OCI-LY7 (cell line): ENCODE results near the gene PTPRM. TPM values are rescaled to one million over a fixed set of nuclear protein-coding genes. Genes with fewer than 3 reads are reported as not detected.

Experiments used
- BruUV-seq: library from RNA; stranded (reverse); fragments of 400-500 nt; replicated peaks from 2 replicates; lab custom pipeline; 2021; lab: Mats Ljungman, UMichigan
- CTCF ChIA-PET: fragments of 300-600 bp; sonication (Branson Sonifier 250); formaldehyde crosslinking; loops from one replicate; lab custom pipeline; 2022; ENCODE audit warnings: antibody characterized with exemption; ENCODE audit not compliant: unreplicated experiment; lab: Charles Lee
- POLR2A ChIA-PET: fragments of 300-600 bp; sonication (Branson Sonifier 250); formaldehyde crosslinking; loops from one replicate; lab custom pipeline; 2022; ENCODE audit warnings: antibody characterized with exemption; lab: Charles Lee
- DNase-seq: peaks from one replicate; pipeline ENCODE4 v3.0.0-alpha.2; 2015; ENCODE audit warnings: low spot score
- H2AFZ ChIP-seq: fragments of 200-600 bp; sonication (generic), shearing (Covaris generic); 2 replicates; pipeline ENCODE4 v1.6.1; 2014; ENCODE audit warnings: mild to moderate bottlenecking, antibody characterized with exemption, low read length, moderate library complexity
- H3K27ac ChIP-seq: fragments of 200-600 bp; sonication (generic); 2 replicates; pipeline ENCODE4 v1.5.1; 2014; ENCODE audit warnings: mixed run types, low read depth, mild to moderate bottlenecking, moderate library complexity, low read length, inconsistent platforms; ENCODE audit not compliant: poor library complexity, severe bottlenecking
- H3K36me3 ChIP-seq: fragments of 200-600 bp; sonication (generic); 2 replicates; pipeline ENCODE4 v1.6.1; 2014; ENCODE audit warnings: mild to moderate bottlenecking, antibody characterized with exemption, low read length, moderate library complexity, mixed read lengths; ENCODE audit not compliant: insufficient read depth
- H3K4me1 ChIP-seq: fragments of 200-600 bp; sonication (generic); 2 replicates; pipeline ENCODE4 v1.5.1; 2014; ENCODE audit warnings: mild to moderate bottlenecking, low read length; ENCODE audit not compliant: insufficient read depth, poor library complexity, severe bottlenecking
- H3K4me2 ChIP-seq: fragments of 200-600 bp; sonication (generic); 2 replicates; pipeline ENCODE4 v1.6.1; 2014; ENCODE audit warnings: mild to moderate bottlenecking, low read length
- H3K4me3 ChIP-seq: fragments of 200-600 bp; sonication (generic); 2 replicates; pipeline ENCODE4 v1.5.1; 2014; ENCODE audit warnings: mild to moderate bottlenecking, low read depth, low read length; ENCODE audit not compliant: poor library complexity, severe bottlenecking
- H3K79me2 ChIP-seq: fragments of 200-600 bp; sonication (generic); 2 replicates; pipeline ENCODE4 v1.6.1; 2016; ENCODE audit warnings: low read depth, mild to moderate bottlenecking, low read length, moderate library complexity, mixed read lengths; ENCODE audit not compliant: insufficient read depth
- H3K9me2 ChIP-seq: fragments of 200-600 bp; sonication (generic); 2 replicates; pipeline ENCODE4 v1.6.1; 2016; ENCODE audit warnings: mild to moderate bottlenecking, low read length, mixed read lengths; ENCODE audit not compliant: insufficient read depth
- H3K9me3 ChIP-seq: fragments of 200-600 bp; sonication (generic); 2 replicates; pipeline ENCODE4 v1.6.1; 2014; ENCODE audit warnings: mild to moderate bottlenecking, mixed run types, low read length, mixed read lengths
- H4K20me1 ChIP-seq: fragments of 200-600 bp; sonication (generic); 2 replicates; pipeline ENCODE4 v1.6.1; 2014; ENCODE audit warnings: mild to moderate bottlenecking, antibody characterized with exemption, low read length, moderate library complexity, mixed read lengths; ENCODE audit not compliant: insufficient read depth
- EZH2phosphoT487 ChIP-seq: fragments of 200-600 bp; sonication (generic); IDR thresholded peaks from 2 replicates; pipeline ENCODE4 v1.6.1; 2018; ENCODE audit warnings: low read depth, borderline replicate concordance, mild to moderate bottlenecking, mixed run types, antibody characterized with exemption, low read length, moderate library complexity, mixed read lengths
- intact Hi-C: fragments of 100-400 bp; cut with micrococcal nuclease; formaldehyde crosslinking; loops from one replicate; pipeline ENCODE4 v1.10.0; 2022; ENCODE audit not compliant: unreplicated experiment
- total RNA-seq, 2 experiments: library from RNA; depleted of rRNA in 1 of 2; stranded (reverse); fragments of >200 nt in 1 of 2; shearing (Covaris generic) in 1 of 2; gene quantifications; 2 replicates each; pipeline ENCODE4 v1.2.3, GENCODE V29; 2014 to 2022
- TF ChIP-seq, protein P1 (sequence below): fragments of 200-600 bp; sonication (generic); conservative IDR thresholded peaks from 2 replicates; pipeline ENCODE4 v1.5.1; 2014; ENCODE audit warnings: mild to moderate bottlenecking, antibody characterized with exemption, low read length, moderate library complexity, mixed read lengths

PTPRM gene
- total RNA-seq, 2 experiments from 2014 or later, result not detected

DNA sequence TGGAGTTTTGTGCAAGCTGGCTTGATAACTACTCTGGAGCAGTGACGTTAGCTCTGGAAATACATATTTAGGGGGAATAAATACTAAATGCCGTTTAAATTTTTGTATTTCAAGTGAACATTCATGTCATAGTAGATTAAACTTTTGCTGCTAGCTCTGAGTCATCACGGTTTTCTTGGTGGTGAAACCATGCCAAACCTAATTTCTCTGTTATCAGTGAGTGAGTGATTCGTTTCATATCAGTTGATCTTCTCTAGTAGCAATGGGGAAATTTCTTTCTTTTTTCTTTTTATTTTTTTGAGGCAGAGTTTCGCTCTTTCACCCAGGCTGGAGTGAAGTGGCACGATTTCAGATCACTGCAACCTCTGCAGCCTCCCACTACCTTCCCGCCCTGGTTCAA lies 211.1 kb downstream of the PTPRM start:
- Histone ChIP-seq H4K20me1 (no peaks in the 10 kb centered on the region), H3K79me2 (no peaks in the 10 kb centered on the region), H3K9me2 (no peaks in the 10 kb centered on the region), H3K9me3 (no peaks in the 10 kb centered on the region), H3K4me2 (no peak overlapping the region), H3K36me3 (no peaks in the 10 kb centered on the region), H3K4me1 (no peaks in the 10 kb centered on the region), H3K27ac (no peak overlapping the region), H2AFZ (no peak overlapping the region), H3K4me3 (no peak overlapping the region)
- POLR2A ChIA-PET, result no interaction called here
- TF ChIP-seq, protein P1, sequence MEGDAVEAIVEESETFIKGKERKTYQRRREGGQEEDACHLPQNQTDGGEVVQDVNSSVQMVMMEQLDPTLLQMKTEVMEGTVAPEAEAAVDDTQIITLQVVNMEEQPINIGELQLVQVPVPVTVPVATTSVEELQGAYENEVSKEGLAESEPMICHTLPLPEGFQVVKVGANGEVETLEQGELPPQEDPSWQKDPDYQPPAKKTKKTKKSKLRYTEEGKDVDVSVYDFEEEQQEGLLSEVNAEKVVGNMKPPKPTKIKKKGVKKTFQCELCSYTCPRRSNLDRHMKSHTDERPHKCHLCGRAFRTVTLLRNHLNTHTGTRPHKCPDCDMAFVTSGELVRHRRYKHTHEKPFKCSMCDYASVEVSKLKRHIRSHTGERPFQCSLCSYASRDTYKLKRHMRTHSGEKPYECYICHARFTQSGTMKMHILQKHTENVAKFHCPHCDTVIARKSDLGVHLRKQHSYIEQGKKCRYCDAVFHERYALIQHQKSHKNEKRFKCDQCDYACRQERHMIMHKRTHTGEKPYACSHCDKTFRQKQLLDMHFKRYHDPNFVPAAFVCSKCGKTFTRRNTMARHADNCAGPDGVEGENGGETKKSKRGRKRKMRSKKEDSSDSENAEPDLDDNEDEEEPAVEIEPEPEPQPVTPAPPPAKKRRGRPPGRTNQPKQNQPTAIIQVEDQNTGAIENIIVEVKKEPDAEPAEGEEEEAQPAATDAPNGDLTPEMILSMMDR, result no peak
- TF ChIP-seq EZH2phosphoT487, result no peak
- DNase-seq, result no peak
- no TSS peak for BruUV-seq
- intact Hi-C loops, result no loop called here
- CTCF ChIA-PET, result no interaction called here

DNA sequence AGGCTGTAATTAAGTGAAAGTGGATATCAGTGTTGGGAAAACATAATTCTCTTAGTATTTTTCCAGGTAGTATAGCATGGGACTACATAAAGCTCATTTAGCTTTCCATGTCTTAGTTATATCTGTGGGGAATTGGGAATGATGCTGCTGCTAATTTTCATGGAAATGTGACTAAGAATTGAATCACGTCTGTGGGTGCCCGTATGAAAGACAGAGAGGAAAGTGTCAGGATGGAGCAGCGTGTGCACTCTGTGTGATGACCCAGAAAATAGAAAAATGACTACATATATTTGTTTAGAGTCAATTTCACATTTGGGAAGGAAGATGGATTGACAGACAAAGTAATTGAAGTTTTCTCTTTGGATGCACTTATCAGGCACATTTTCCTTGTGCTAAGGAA lies 212.1 kb downstream of the PTPRM start:
- Histone ChIP-seq H3K4me3 (no peak overlapping the region), H3K4me2 (no peak overlapping the region), H3K9me3 (no peaks in the 10 kb centered on the region), H3K27ac (no peak overlapping the region), H4K20me1 (no peaks in the 10 kb centered on the region), H3K9me2 (no peaks in the 10 kb centered on the region), H3K36me3 (no peaks in the 10 kb centered on the region), H3K4me1 (no peaks in the 10 kb centered on the region), H2AFZ (no peak overlapping the region), H3K79me2 (no peaks in the 10 kb centered on the region)
- BruUV-seq, result no TSS peak
- TF ChIP-seq EZH2phosphoT487, result no peak
- TF ChIP-seq, protein P1, result no peak
- intact Hi-C loops, result no loop called here
- DNase-seq, result no peak
- POLR2A ChIA-PET, result no interaction called here
- CTCF ChIA-PET, result no interaction called here

DNA sequence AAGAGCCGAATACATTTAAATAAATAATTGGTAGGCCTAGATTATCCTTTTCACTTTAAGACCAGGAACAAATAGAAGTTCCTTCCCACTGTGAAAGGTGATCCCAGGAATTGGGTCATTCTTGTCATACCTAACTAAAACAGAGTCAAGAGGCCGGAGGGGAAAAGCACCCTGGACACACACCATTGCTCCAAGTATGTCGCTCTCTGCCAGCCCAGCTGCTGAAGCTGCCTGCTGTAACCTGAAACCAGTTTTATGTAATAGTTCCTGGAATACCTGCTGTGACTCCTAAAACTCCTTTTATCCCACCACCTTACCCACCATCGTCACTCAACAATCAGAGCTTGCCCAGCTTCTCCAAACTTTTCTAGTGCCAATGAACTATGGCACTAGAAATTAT lies 217.1 kb downstream of the PTPRM start:
- Histone ChIP-seq H3K4me3 (no peak overlapping the region), H3K9me3 (no peaks in the 10 kb centered on the region), H4K20me1 (no peaks in the 10 kb centered on the region), H3K79me2 (no peaks in the 10 kb centered on the region), H3K27ac (no peak overlapping the region), H3K36me3 (no peaks in the 10 kb centered on the region), H3K4me2 (no peak overlapping the region), H2AFZ (no peak overlapping the region), H3K4me1 (no peaks in the 10 kb centered on the region), H3K9me2 (no peaks in the 10 kb centered on the region)
- no TSS peak for BruUV-seq
- ChIA-PET POLR2A (no interaction called here), CTCF (no interaction called here)
- no peak for DNase-seq
- intact Hi-C loops, result no loop called here
- no peak for TF ChIP-seq EZH2phosphoT487
- TF ChIP-seq, protein P1, result no peak
